ENCODE data around the gene HNF1A.

DNA sequence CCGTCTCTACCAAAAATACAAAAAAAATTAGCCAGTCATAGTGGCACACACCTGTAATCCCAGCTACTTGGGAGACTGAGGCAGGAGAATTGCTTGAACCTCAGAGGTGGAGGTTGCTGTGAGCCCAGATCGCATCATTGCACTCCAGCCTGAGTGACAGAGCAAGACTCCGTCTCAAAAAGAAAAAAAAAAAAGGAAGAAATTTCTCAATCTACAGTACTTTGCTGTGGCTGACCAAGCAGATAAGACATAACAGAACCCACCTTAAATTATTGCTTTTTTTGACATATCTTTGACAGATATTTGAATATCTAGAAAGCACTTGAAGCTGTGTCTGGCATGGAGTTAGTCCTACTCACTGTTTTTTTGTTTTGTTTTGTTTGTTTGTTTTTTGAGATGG is 34.9 kb upstream of the HNF1A start:
- TF ChIP-seq, protein P1, sequence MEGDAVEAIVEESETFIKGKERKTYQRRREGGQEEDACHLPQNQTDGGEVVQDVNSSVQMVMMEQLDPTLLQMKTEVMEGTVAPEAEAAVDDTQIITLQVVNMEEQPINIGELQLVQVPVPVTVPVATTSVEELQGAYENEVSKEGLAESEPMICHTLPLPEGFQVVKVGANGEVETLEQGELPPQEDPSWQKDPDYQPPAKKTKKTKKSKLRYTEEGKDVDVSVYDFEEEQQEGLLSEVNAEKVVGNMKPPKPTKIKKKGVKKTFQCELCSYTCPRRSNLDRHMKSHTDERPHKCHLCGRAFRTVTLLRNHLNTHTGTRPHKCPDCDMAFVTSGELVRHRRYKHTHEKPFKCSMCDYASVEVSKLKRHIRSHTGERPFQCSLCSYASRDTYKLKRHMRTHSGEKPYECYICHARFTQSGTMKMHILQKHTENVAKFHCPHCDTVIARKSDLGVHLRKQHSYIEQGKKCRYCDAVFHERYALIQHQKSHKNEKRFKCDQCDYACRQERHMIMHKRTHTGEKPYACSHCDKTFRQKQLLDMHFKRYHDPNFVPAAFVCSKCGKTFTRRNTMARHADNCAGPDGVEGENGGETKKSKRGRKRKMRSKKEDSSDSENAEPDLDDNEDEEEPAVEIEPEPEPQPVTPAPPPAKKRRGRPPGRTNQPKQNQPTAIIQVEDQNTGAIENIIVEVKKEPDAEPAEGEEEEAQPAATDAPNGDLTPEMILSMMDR (IDR thresholded peaks at IDR 0.05), result no peak
- TF ChIP-seq EP300 (IDR thresholded peaks at IDR 0.05) (no peak), POLR2A (IDR thresholded peaks at IDR 0.05) (no peak)
